RPMI8226 (cell line): Measurements from ENCODE around the gene CEBPE.

Experiments
- DNase-seq: peaks from one replicate; pipeline ENCODE4 v3.0.0-alpha.2; 2015

The CEBPE gene

GRCh38 chr14:23118506-23119362 is at the start of gene CEBPE:
Gene CEBPE (minus strand): TSS chr14:23119255. CDS start chr14:23119091, 164 bp downstream.
- DNase-seq: no peak

- DNase-seq: no peak
These were observed 49.2 kb upstream of the CEBPE start for GRCh38 chr14:23168246-23168645.

GRCh38 chr14:23167116-23167847 is 48.2 kb upstream of the CEBPE start:
- DNase-seq: no peak

- DNase-seq: no peak
These were observed 45.9 kb upstream of the CEBPE start for GRCh38 chr14:23164949-23165348.

GRCh38 chr14:23164250-23164649 is 45.2 kb upstream of the CEBPE start:
- DNase-seq: no peak

- no peak for DNase-seq
These were observed 44.8 kb upstream of the CEBPE start for GRCh38 chr14:23163830-23164229.

GRCh38 chr14:23162800-23163199 is 43.7 kb upstream of the CEBPE start:
- DNase-seq: peak; percentile 72

- no peak for DNase-seq
These were observed 43.0 kb upstream of the CEBPE start for GRCh38 chr14:23162005-23162404.

- peak; percentile 58 for DNase-seq
These were observed 42.0 kb upstream of the CEBPE start for GRCh38 chr14:23160924-23161522.

GRCh38 chr14:23159532-23159931 is 40.5 kb upstream of the CEBPE start:
- DNase-seq: peak; percentile 36

GRCh38 chr14:23158779-23159178 is 39.7 kb upstream of the CEBPE start:
- DNase-seq: no peak

- DNase-seq: peak; percentile 40
These were observed 36.0 kb upstream of the CEBPE start for GRCh38 chr14:23154964-23155587.

GRCh38 chr14:23153851-23154796 is 35.1 kb upstream of the CEBPE start:
- no peak for DNase-seq

- no peak for DNase-seq
These were observed 32.3 kb upstream of the CEBPE start for GRCh38 chr14:23151342-23151741.

GRCh38 chr14:23149745-23150144 is 30.7 kb upstream of the CEBPE start:
- no peak for DNase-seq

GRCh38 chr14:23148591-23149249 is 29.7 kb upstream of the CEBPE start:
- no peak for DNase-seq

GRCh38 chr14:23147676-23148075 is 28.6 kb upstream of the CEBPE start:
- DNase-seq: no peak

- DNase-seq: no peak
These were observed 27.9 kb upstream of the CEBPE start for GRCh38 chr14:23146980-23147379.

- DNase-seq: no peak
These were observed 27.4 kb upstream of the CEBPE start for GRCh38 chr14:23146351-23146910.

- DNase-seq: no peak
These were observed 26.8 kb upstream of the CEBPE start for GRCh38 chr14:23145794-23146350.

GRCh38 chr14:23143911-23144310 is 24.9 kb upstream of the CEBPE start:
- DNase-seq: no peak
